Fibroblast of lung (primary cell): ENCODE results near the gene BCAN. TPM values are rescaled to one million over a fixed set of nuclear protein-coding genes. Genes with fewer than 3 reads are reported as not detected.

Experiments used
- DNase-seq, 2 donors: peaks; one replicate each; pipeline versions ENCODE4 v3.0.0 to v3.0.0-alpha.2; 2010; ENCODE audit warnings: low read depth in 2 of 2
- H2AFZ ChIP-seq: 2 replicates; pipeline ENCODE4 v1.5.1; 2012; ENCODE audit warnings: low read length, control low read depth, inconsistent platforms
- H3K27ac ChIP-seq: 2 replicates; pipeline ENCODE4 v1.5.1; 2011; ENCODE audit warnings: low read length, control low read depth; ENCODE audit not compliant: insufficient read depth
- H3K27me3 ChIP-seq: 2 replicates; pipeline ENCODE4 v1.5.1; 2011; ENCODE audit warnings: mild to moderate bottlenecking, low read length; ENCODE audit not compliant: control insufficient read depth, insufficient read depth
- H3K36me3 ChIP-seq: 2 replicates; pipeline ENCODE4 v1.5.1; 2011; ENCODE audit warnings: low read length; ENCODE audit not compliant: control insufficient read depth, insufficient read depth
- H3K4me1 ChIP-seq: 2 replicates; pipeline ENCODE4 v1.5.1; 2011; ENCODE audit warnings: low read length; ENCODE audit not compliant: control insufficient read depth, insufficient read depth; ENCODE audit errors: extremely low read depth
- H3K4me2 ChIP-seq: 2 replicates; pipeline ENCODE4 v1.5.1; 2011; ENCODE audit warnings: low read length, control low read depth; ENCODE audit not compliant: insufficient read depth; ENCODE audit errors: extremely low read depth
- H3K4me3 ChIP-seq, 4 experiments: fragments of 200-600 bp in 1 of 4; sonication (generic) in 1 of 4; replicated peaks in 1 of 4; 2 replicates each; pipeline ENCODE4 v1.5.1; 2011 to 2016; ENCODE audit warnings: low read length in 4 of 4, low read depth in 3 of 4, mild to moderate bottlenecking in 3 of 4, control low read depth in 2 of 4, inconsistent platforms in 1 of 4, mixed read lengths in 1 of 4; ENCODE audit not compliant: insufficient read depth in 1 of 4; ENCODE audit errors: control extremely low read depth in 1 of 4
- H3K79me2 ChIP-seq: 2 replicates; pipeline ENCODE4 v1.5.1; 2012; ENCODE audit warnings: mild to moderate bottlenecking, low read length, inconsistent platforms; ENCODE audit not compliant: control insufficient read depth, insufficient read depth
- H3K9ac ChIP-seq: 2 replicates; pipeline ENCODE4 v1.5.1; 2011; ENCODE audit warnings: mild to moderate bottlenecking, low read length, control low read depth; ENCODE audit not compliant: insufficient read depth
- H3K9me3 ChIP-seq: 2 replicates; pipeline ENCODE4 v1.5.1; 2012; ENCODE audit warnings: low read depth, low read length; ENCODE audit not compliant: control insufficient read depth, insufficient read depth
- H4K20me1 ChIP-seq: 2 replicates; pipeline ENCODE4 v1.5.1; 2011; ENCODE audit warnings: low read length; ENCODE audit not compliant: control insufficient read depth, insufficient read depth; ENCODE audit errors: extremely low read depth
- CTCF ChIP-seq, 2 donors: IDR thresholded peaks in 1 of 2; conservative IDR thresholded peaks in 1 of 2; 1 replicate in 1 of 2; 2 replicates in 1 of 2; pipeline ENCODE4 v1.5.1; 2011 to 2012; ENCODE audit warnings: low read length in 2 of 2, control low read depth in 1 of 2, inconsistent platforms in 1 of 2, low read depth in 1 of 2, mild to moderate bottlenecking in 1 of 2
- EZH2 ChIP-seq: IDR thresholded peaks from 2 replicates; pipeline ENCODE4 v1.5.1; 2012; ENCODE audit warnings: low read length, control low read depth, mild to moderate bottlenecking; ENCODE audit errors: missing control alignments
- polyA plus RNA-seq, 2 donors: library from polyadenylated mRNA; depleted of rRNA in 1 of 2; stranded (reverse) in 1 of 2; unstranded in 1 of 2; fragments of >200 nt; gene quantifications; 2 replicates each; pipeline ENCODE4 v1.2.1, GENCODE V29; 2011 to 2012; ENCODE audit warnings: missing spikeins in 1 of 2
- total RNA-seq: library from RNA; depleted of rRNA; stranded (reverse); fragments of >200 nt; gene quantifications from 2 replicates; pipeline ENCODE4 v1.2.1, GENCODE V29; 2014

BCAN gene
- total and polyA plus RNA-seq, 2 donors (not counting 1 experiment from before 2014, with no cell fraction given), result 0.03 TPM; not detected in 1

GRCh38 chr1:156697481-156697880 is 55.6 kb downstream of the BCAN start:
- TF ChIP-seq EZH2, result no peak
- no peak for TF ChIP-seq CTCF (conservative IDR thresholded peaks at IDR 0.05 in 1 of 2, IDR thresholded peaks at IDR 0.05 in 1 of 2; ENCODE audit: low read depth in 1 of 2, low read length in 2 of 2)
- H3K27me3 ChIP-seq, result no peaks in the 10 kb centered on the region
- no peaks in the 10 kb centered on the region for H3K79me2 ChIP-seq
- no peaks in the 10 kb centered on the region for H3K9me3 ChIP-seq
- H4K20me1 ChIP-seq, result no peaks in the 10 kb centered on the region
- H3K4me2 ChIP-seq, result no peak overlapping the region
- no peak overlapping the region for H3K4me3 ChIP-seq
- H3K27ac ChIP-seq, result no peak overlapping the region
- H3K9ac ChIP-seq, result no peak overlapping the region
- no peak overlapping the region for H2AFZ ChIP-seq
- DNase-seq, result no peak
- no peaks in the 10 kb centered on the region for H3K4me1 ChIP-seq
- H3K36me3 ChIP-seq, result peaks cover 8% of the 10 kb centered on the region

- no peak overlapping the region for H3K9ac ChIP-seq
- TF ChIP-seq EZH2 (no peak), CTCF (conservative IDR thresholded peaks at IDR 0.05 in 1 of 2, IDR thresholded peaks at IDR 0.05 in 1 of 2; ENCODE audit: low read depth in 1 of 2, low read length in 2 of 2) (no peak)
- no peak overlapping the region for H3K4me2 ChIP-seq
- no peak overlapping the region for H2AFZ ChIP-seq
- H3K36me3 ChIP-seq, result peaks cover 8% of the 10 kb centered on the region
- DNase-seq, result peak in 1 of 2 donors; percentile 39
- no peaks in the 10 kb centered on the region for H3K4me1 ChIP-seq
- H3K27ac ChIP-seq, result no peak overlapping the region
- no peaks in the 10 kb centered on the region for H3K9me3 ChIP-seq
- H4K20me1 ChIP-seq, result no peaks in the 10 kb centered on the region
- no peaks in the 10 kb centered on the region for H3K79me2 ChIP-seq
- no peak overlapping the region for H3K4me3 ChIP-seq
- H3K27me3 ChIP-seq, result no peaks in the 10 kb centered on the region
Measured at GRCh38 chr1:156698995-156699394, 57.1 kb downstream of the BCAN start.

- Histone ChIP-seq H3K4me1 (peaks cover 4% of the 10 kb centered on the region), H3K9me3 (no peaks in the 10 kb centered on the region), H3K27ac (no peak overlapping the region), H3K27me3 (no peaks in the 10 kb centered on the region), H3K36me3 (peaks cover 8% of the 10 kb centered on the region), H4K20me1 (no peaks in the 10 kb centered on the region), H3K4me2 (no peak overlapping the region), H3K4me3 (no peak overlapping the region), H3K79me2 (no peaks in the 10 kb centered on the region), H2AFZ (no peak overlapping the region), H3K9ac (no peak overlapping the region)
- TF ChIP-seq EZH2 (no peak), CTCF (conservative IDR thresholded peaks at IDR 0.05 in 1 of 2, IDR thresholded peaks at IDR 0.05 in 1 of 2; ENCODE audit: low read depth in 1 of 2, low read length in 2 of 2) (no peak)
- DNase-seq, result no peak
Measured at GRCh38 chr1:156700736-156701531, 59.0 kb downstream of the BCAN start.
